ENCODE results near the gene GH1. TPM values are rescaled to one million over a fixed set of nuclear protein-coding genes. Genes with fewer than 3 reads are reported as not detected.
"Not testable (repeated sequence)": the region's sequence is repeated elsewhere in the genome, so short reads cannot be mapped to it uniquely, and the experiment has no call there.

Gene GH1
- total RNA-seq, 2 donors from 2014 or later = not detected

GRCh38 chr17:63896524-63897354 lies 21.9 kb downstream of the GH1 start, which contains the start of gene CSH1:
TSS of gene CSH1 (minus strand) at chr17:63896574. CDS start at chr17:63896511, 63 bp downstream.
- not testable (repeated sequence) for H3K4me3 Mint-ChIP-seq; H3K4me1 ChIP-seq (ENCODE audit: control insufficient read depth, insufficient read depth, low read length); H3K27ac Mint-ChIP-seq; H3K27ac ChIP-seq (ENCODE audit: low read depth, low read length); H3K27me3 ChIP-seq (ENCODE audit: control insufficient read depth, insufficient read depth, low read length, poor library complexity, severe bottlenecking); H3K9me3 Mint-ChIP-seq; H3K36me3 ChIP-seq (ENCODE audit: control insufficient read depth, insufficient read depth, low read length); H3K9ac ChIP-seq (ENCODE audit: extremely low read depth, low read length, poor library complexity, severe bottlenecking); H3K9me3 ChIP-seq (ENCODE audit: control insufficient read depth, low read length); DNase-seq; H3K4me3 ChIP-seq (ENCODE audit: low read length); H3K4me1 Mint-ChIP-seq; H3K36me3 Mint-ChIP-seq (ENCODE audit: low read depth)
- peaks cover 11% of the 10 kb centered on the region for H3K27me3 Mint-ChIP-seq (ENCODE audit: insufficient read depth)
- 91% methylated on average over 5 of the region's 14 CpGs; no CpG with 5 or more reads in 1 of the 2 experiments for WGBS, 2 experiments (ENCODE audit: insufficient coverage in 1 of 2, insufficient read length in 1 of 2)

- DNase-seq; H3K4me1 Mint-ChIP-seq; H3K4me1 ChIP-seq (ENCODE audit: control insufficient read depth, insufficient read depth, low read length); H3K36me3 Mint-ChIP-seq (ENCODE audit: low read depth); H3K27me3 Mint-ChIP-seq (ENCODE audit: insufficient read depth); H3K27ac ChIP-seq (ENCODE audit: low read depth, low read length); H3K9me3 Mint-ChIP-seq; H3K4me3 ChIP-seq (ENCODE audit: low read length); H3K9ac ChIP-seq (ENCODE audit: extremely low read depth, low read length, poor library complexity, severe bottlenecking); H3K27ac Mint-ChIP-seq; H3K36me3 ChIP-seq (ENCODE audit: control insufficient read depth, insufficient read depth, low read length); H3K9me3 ChIP-seq (ENCODE audit: control insufficient read depth, low read length); H3K4me3 Mint-ChIP-seq; H3K27me3 ChIP-seq (ENCODE audit: control insufficient read depth, insufficient read depth, low read length, poor library complexity, severe bottlenecking): not testable (repeated sequence)
- 99% methylated on average over 7 of the region's 10 CpGs; no CpG with 5 or more reads in 1 of the 2 experiments for WGBS, 2 experiments (ENCODE audit: insufficient coverage in 1 of 2, insufficient read length in 1 of 2)
These were observed 23.8 kb downstream of the GH1 start for GRCh38 chr17:63894821-63895220.

GRCh38 chr17:63894021-63894420 lies 24.6 kb downstream of the GH1 start:
- not testable (repeated sequence) for H3K9ac ChIP-seq (ENCODE audit: extremely low read depth, low read length, poor library complexity, severe bottlenecking); H3K4me1 ChIP-seq (ENCODE audit: control insufficient read depth, insufficient read depth, low read length); H3K27ac ChIP-seq (ENCODE audit: low read depth, low read length); H3K9me3 ChIP-seq (ENCODE audit: control insufficient read depth, low read length); H3K36me3 Mint-ChIP-seq (ENCODE audit: low read depth); H3K4me1 Mint-ChIP-seq; H3K27ac Mint-ChIP-seq; H3K36me3 ChIP-seq (ENCODE audit: control insufficient read depth, insufficient read depth, low read length); H3K27me3 Mint-ChIP-seq (ENCODE audit: insufficient read depth); H3K4me3 Mint-ChIP-seq; H3K9me3 Mint-ChIP-seq; H3K4me3 ChIP-seq (ENCODE audit: low read length); H3K27me3 ChIP-seq (ENCODE audit: control insufficient read depth, insufficient read depth, low read length, poor library complexity, severe bottlenecking)
- peak; percentile 69 for DNase-seq
- 72% methylated on average over 3 of the region's 3 CpGs for WGBS, 2 experiments (ENCODE audit: insufficient coverage in 1 of 2, insufficient read length in 1 of 2)

GRCh38 chr17:63892316-63893037 lies 26.2 kb downstream of the GH1 start:
- 77 to 87% methylated on average over 5 to 7 of the region's 11 CpGs for WGBS, 2 experiments (ENCODE audit: insufficient coverage in 1 of 2, insufficient read length in 1 of 2)
- H3K4me3 Mint-ChIP-seq; H3K4me3 ChIP-seq (ENCODE audit: low read length); H3K36me3 ChIP-seq (ENCODE audit: control insufficient read depth, insufficient read depth, low read length); H3K27ac ChIP-seq (ENCODE audit: low read depth, low read length); H3K9me3 ChIP-seq (ENCODE audit: control insufficient read depth, low read length); H3K9me3 Mint-ChIP-seq; H3K9ac ChIP-seq (ENCODE audit: extremely low read depth, low read length, poor library complexity, severe bottlenecking); H3K36me3 Mint-ChIP-seq (ENCODE audit: low read depth); H3K4me1 Mint-ChIP-seq; H3K27me3 Mint-ChIP-seq (ENCODE audit: insufficient read depth); H3K27me3 ChIP-seq (ENCODE audit: control insufficient read depth, insufficient read depth, low read length, poor library complexity, severe bottlenecking); H3K27ac Mint-ChIP-seq; H3K4me1 ChIP-seq (ENCODE audit: control insufficient read depth, insufficient read depth, low read length): not testable (repeated sequence)
- TF ChIP-seq CTCF (conservative IDR thresholded peaks at IDR 0.05) = peak; percentile 77
- peak; percentile 75 for DNase-seq

Measured in endodermal cell (in vitro differentiated cells).